ENCODE results near the gene ING3.

- TF ChIP-seq CTCF (IDR thresholded peaks at IDR 0.05) (no peak), EP300 (IDR thresholded peaks at IDR 0.05) (no peak)
Observed at GRCh38 chr7:120991581-120991980, 41.0 kb downstream of the ING3 start.

Measured in esophagus muscularis mucosa (tissue), 3 donors.